Right lobe of liver (tissue), 4 donors: ENCODE data around the gene GMDS.

Source experiments
- POLR2A ChIP-seq: fragments of 450-650 bp; IDR thresholded peaks from one replicate; pipeline ENCODE4 v1.6.1; 2017; ENCODE audit warnings: antibody characterized with exemption, mild to moderate bottlenecking
- TF ChIP-seq, protein P1 (sequence below), 4 donors: fragments of 200-600 bp in 3 of 4; fragments of 450-650 bp in 1 of 4; IDR thresholded peaks; one replicate each; pipeline versions ENCODE4 v1.5.1 to v1.8.0; 2016 to 2022; ENCODE audit warnings: antibody characterized with exemption in 4 of 4, mild to moderate bottlenecking in 2 of 4
- donor health status: DM: no; HTN: no; CAD: no.
- donor health status: DM: no; HTN: no; CAD: no.
- donor health status: DM: no; HTN: yes; CAD: no.

DNA sequence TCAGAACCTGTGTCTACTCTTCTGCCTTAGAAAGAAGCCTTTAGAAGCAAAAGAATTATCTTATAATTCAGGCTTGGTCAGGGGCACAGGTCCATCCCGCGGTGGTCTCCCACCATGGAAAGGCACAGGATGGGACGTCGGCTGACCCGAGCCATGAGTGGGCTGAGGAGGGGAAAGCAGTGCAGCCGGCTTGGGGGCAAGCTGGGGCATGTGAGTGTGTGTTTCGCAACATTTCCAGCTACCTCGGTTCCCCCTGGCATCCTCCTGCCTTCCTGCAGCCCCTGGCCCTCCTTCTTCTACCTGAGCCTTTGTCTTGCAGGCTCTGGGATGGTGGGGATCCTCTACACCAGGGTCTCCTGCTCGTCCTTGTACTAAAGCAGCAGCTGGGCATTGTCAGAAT, 664.8 kb downstream of the GMDS start:
- TF ChIP-seq, protein P1, sequence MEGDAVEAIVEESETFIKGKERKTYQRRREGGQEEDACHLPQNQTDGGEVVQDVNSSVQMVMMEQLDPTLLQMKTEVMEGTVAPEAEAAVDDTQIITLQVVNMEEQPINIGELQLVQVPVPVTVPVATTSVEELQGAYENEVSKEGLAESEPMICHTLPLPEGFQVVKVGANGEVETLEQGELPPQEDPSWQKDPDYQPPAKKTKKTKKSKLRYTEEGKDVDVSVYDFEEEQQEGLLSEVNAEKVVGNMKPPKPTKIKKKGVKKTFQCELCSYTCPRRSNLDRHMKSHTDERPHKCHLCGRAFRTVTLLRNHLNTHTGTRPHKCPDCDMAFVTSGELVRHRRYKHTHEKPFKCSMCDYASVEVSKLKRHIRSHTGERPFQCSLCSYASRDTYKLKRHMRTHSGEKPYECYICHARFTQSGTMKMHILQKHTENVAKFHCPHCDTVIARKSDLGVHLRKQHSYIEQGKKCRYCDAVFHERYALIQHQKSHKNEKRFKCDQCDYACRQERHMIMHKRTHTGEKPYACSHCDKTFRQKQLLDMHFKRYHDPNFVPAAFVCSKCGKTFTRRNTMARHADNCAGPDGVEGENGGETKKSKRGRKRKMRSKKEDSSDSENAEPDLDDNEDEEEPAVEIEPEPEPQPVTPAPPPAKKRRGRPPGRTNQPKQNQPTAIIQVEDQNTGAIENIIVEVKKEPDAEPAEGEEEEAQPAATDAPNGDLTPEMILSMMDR (IDR thresholded peaks at IDR 0.05): no peak
- no peak for TF ChIP-seq POLR2A
